PC-3 (cell line): Measurements from ENCODE around the gene SLC16A12. TPM values are rescaled to one million over a fixed set of nuclear protein-coding genes. Genes with fewer than 3 reads are reported as not detected.

Experiments
- ATAC-seq: fragments of 200-7000 bp; cut with Tn5 transposase; 2 replicates; pipeline ENCODE4 v1.9.1; 2020; ENCODE audit warnings: mild to moderate bottlenecking, moderate library complexity
- Bru-seq: library from RNA; stranded (reverse); fragments of 400-500 nt; gene quantifications from one replicate; lab custom pipeline; 2021; lab: Mats Ljungman, UMichigan
- BruChase-seq, 2 experiments: library from RNA; stranded (reverse); fragments of 400-500 nt; gene quantifications; one replicate each; lab custom pipeline; 2021; lab: Mats Ljungman, UMichigan
- BruUV-seq: library from RNA; stranded (reverse); fragments of 400-500 nt; replicated peaks from 2 replicates; lab custom pipeline; 2021; lab: Mats Ljungman, UMichigan
- CTCF ChIA-PET: fragments of 300-600 bp; sonication (Branson Sonifier 250); formaldehyde crosslinking; loops from one replicate; lab custom pipeline; 2022; ENCODE audit warnings: antibody characterized with exemption; lab: Charles Lee
- POLR2A ChIA-PET: fragments of 300-600 bp; sonication (Branson Sonifier 250); formaldehyde crosslinking; loops from one replicate; lab custom pipeline; 2022; ENCODE audit warnings: antibody characterized with exemption; ENCODE audit not compliant: unreplicated experiment; lab: Charles Lee
- DNase-seq: peaks from one replicate; pipeline ENCODE4 v3.0.0-alpha.2; 2015
- H2AFZ ChIP-seq: fragments of 300-600 bp; sonication (generic); 2 replicates; pipeline ENCODE4 v1.6.0; 2016; ENCODE audit warnings: antibody characterized with exemption, low read length
- H3F3A ChIP-seq: fragments of 300-600 bp; sonication (generic); one replicate; pipeline ENCODE4 v1.6.0; 2017; ENCODE audit warnings: antibody characterized with exemption, low read length, control low read depth, mild to moderate bottlenecking; ENCODE audit not compliant: unreplicated experiment
- H3K27ac ChIP-seq: fragments of 300-600 bp; sonication (generic); 2 replicates; pipeline ENCODE4 v1.5.1; 2016; ENCODE audit warnings: mild to moderate bottlenecking, low read length
- H3K27me3 ChIP-seq: fragments of 300-600 bp; sonication (generic); 2 replicates; pipeline ENCODE4 v1.6.1; 2016; ENCODE audit warnings: low read length, mixed read lengths
- H3K36me3 ChIP-seq: fragments of 300-600 bp; sonication (generic); 2 replicates; pipeline ENCODE4 v1.6.1; 2016; ENCODE audit warnings: low read depth, mixed run types, low read length, mixed read lengths
- H3K4me1 ChIP-seq: fragments of 300-600 bp; sonication (generic); 2 replicates; pipeline ENCODE4 v1.5.1; 2016; ENCODE audit warnings: low read length; ENCODE audit not compliant: insufficient read depth
- H3K4me2 ChIP-seq: fragments of 300-600 bp; sonication (generic); 2 replicates; pipeline ENCODE4 v1.6.0; 2016; ENCODE audit warnings: low read length
- H3K4me3 ChIP-seq: fragments of 300-600 bp; sonication (generic); 2 replicates; pipeline ENCODE4 v1.5.1; 2016; ENCODE audit warnings: mild to moderate bottlenecking, low read length, mixed read lengths
- H3K79me2 ChIP-seq: fragments of 300-600 bp; sonication (generic); 2 replicates; pipeline ENCODE4 v1.6.1; 2017; ENCODE audit warnings: low read length, mixed read lengths
- H3K9ac ChIP-seq: fragments of 300-600 bp; sonication (generic); 2 replicates; pipeline ENCODE4 v1.6.0; 2016; ENCODE audit warnings: mild to moderate bottlenecking, low read length
- H3K9me2 ChIP-seq: fragments of 300-600 bp; sonication (generic); replicated peaks from 2 replicates; pipeline ENCODE4 v1.6.1; 2016; ENCODE audit warnings: mixed run types, low read length, mixed read lengths
- H3K9me3 ChIP-seq: fragments of 300-600 bp; sonication (generic); 2 replicates; pipeline ENCODE4 v1.6.1; 2016; ENCODE audit warnings: low read length, mixed read lengths
- H4K20me1 ChIP-seq: fragments of 300-600 bp; sonication (generic); 2 replicates; pipeline ENCODE4 v1.6.1; 2016; ENCODE audit warnings: low read length, mixed read lengths
- EZH2 ChIP-seq: fragments of 300-600 bp; sonication (generic); IDR thresholded peaks from one replicate; pipeline ENCODE4 v1.6.1; 2017; ENCODE audit warnings: antibody characterized with exemption, mild to moderate bottlenecking, low read length; ENCODE audit not compliant: unreplicated experiment
- EZH2phosphoT487 ChIP-seq: fragments of 300-600 bp; sonication (generic); IDR thresholded peaks from 2 replicates; pipeline ENCODE4 v1.6.1; 2018; ENCODE audit warnings: mild to moderate bottlenecking, antibody characterized with exemption, low read length, borderline replicate concordance
- intact Hi-C: fragments of 100-400 bp; cut with micrococcal nuclease; formaldehyde crosslinking; loops from 2 replicates; pipeline ENCODE4 v1.9.0; 2023
- long read RNA-seq: library from polyadenylated mRNA; unstranded; transcript quantifications from one replicate; pipeline ENCODE4 v2.0.0, GENCODE V29; 2021; ENCODE audit not compliant: unreplicated experiment
- total RNA-seq: library from RNA; depleted of rRNA; stranded (reverse); fragments of >200 nt; gene quantifications from 2 replicates; pipeline ENCODE4 v1.2.3, GENCODE V29; 2014; rRNA removed
- TF ChIP-seq, protein P1 (sequence below): fragments of 300-600 bp; sonication (generic); conservative IDR thresholded peaks from 2 replicates; pipeline ENCODE4 v1.5.1; 2017; ENCODE audit warnings: antibody characterized with exemption, low read depth, mild to moderate bottlenecking, low read length

SLC16A12 gene, protein sequence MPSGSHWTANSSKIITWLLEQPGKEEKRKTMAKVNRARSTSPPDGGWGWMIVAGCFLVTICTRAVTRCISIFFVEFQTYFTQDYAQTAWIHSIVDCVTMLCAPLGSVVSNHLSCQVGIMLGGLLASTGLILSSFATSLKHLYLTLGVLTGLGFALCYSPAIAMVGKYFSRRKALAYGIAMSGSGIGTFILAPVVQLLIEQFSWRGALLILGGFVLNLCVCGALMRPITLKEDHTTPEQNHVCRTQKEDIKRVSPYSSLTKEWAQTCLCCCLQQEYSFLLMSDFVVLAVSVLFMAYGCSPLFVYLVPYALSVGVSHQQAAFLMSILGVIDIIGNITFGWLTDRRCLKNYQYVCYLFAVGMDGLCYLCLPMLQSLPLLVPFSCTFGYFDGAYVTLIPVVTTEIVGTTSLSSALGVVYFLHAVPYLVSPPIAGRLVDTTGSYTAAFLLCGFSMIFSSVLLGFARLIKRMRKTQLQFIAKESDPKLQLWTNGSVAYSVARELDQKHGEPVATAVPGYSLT
- total RNA-seq = not detected in 2 replicates
- Bru-seq, nascent RNA = percentile 10 among the genes with signal in this experiment
- percentile 10 among the genes with signal in this experiment for BruChase-seq, experiment 1, labeled RNA remaining after a 6-hour chase
- BruChase-seq, experiment 2, labeled RNA remaining after a 2-hour chase = percentile 20 among the genes with signal in this experiment
- long read RNA-seq = 0 reads

- Histone ChIP-seq H3K9ac (no peak within 1 kb of the TSS), H3K9me3 (no peaks in the 10 kb centered on the region), H4K20me1 (no peaks in the 10 kb centered on the region), H3K9me2 (no peaks in the 10 kb centered on the region), H2AFZ (no peak within 1 kb of the TSS), H3K4me3 (no peak within 1 kb of the TSS), H3K36me3 (no peaks in the 10 kb centered on the region), H3K27ac (no peak within 1 kb of the TSS), H3K27me3 (no peaks in the 10 kb centered on the region), H3F3A (no peaks in the 10 kb centered on the region), H3K79me2 (no peaks in the 10 kb centered on the region), H3K4me2 (no peak within 1 kb of the TSS), H3K4me1 (0 out of 2 replicates have a peak, but pooled peaks cover under 1% of the 10 kb centered on the region)
- no peak for DNase-seq
- BruUV-seq = no TSS peak
- CTCF ChIA-PET = no interaction called here
- TF ChIP-seq EZH2phosphoT487 (no peak), EZH2 (no peak)
- TF ChIP-seq, protein P1, sequence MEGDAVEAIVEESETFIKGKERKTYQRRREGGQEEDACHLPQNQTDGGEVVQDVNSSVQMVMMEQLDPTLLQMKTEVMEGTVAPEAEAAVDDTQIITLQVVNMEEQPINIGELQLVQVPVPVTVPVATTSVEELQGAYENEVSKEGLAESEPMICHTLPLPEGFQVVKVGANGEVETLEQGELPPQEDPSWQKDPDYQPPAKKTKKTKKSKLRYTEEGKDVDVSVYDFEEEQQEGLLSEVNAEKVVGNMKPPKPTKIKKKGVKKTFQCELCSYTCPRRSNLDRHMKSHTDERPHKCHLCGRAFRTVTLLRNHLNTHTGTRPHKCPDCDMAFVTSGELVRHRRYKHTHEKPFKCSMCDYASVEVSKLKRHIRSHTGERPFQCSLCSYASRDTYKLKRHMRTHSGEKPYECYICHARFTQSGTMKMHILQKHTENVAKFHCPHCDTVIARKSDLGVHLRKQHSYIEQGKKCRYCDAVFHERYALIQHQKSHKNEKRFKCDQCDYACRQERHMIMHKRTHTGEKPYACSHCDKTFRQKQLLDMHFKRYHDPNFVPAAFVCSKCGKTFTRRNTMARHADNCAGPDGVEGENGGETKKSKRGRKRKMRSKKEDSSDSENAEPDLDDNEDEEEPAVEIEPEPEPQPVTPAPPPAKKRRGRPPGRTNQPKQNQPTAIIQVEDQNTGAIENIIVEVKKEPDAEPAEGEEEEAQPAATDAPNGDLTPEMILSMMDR = no peak
- ATAC-seq = no peak
- POLR2A ChIA-PET = no interaction called here
- intact Hi-C loops = no loop called here
These were observed at the start of gene SLC16A12 for GRCh38 chr10:89535171-89536012. SLC16A12 (minus strand) TSS chr10:89535594; CDS start chr10:89462578, 73,016 bp downstream.

DNA sequence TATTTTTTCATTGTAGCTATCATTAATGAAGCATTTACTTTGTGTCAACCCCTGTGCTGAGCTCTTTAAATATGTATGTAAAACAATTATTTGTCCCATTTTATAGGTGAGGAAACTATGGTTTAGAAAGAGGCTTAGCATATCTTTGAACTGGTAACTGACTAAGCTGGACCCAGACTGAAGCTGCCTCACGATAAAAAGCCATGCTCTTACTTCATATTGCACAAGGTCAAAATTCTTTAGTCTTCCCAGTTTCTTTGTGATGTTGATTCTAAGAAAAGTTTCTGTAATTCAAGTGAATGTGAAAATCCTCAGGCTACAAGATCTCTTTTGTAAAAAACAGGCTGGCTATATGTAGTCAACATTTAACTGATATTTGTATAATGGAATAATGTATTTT lies 46.6 kb upstream of the SLC16A12 start:
- no peak overlapping the region for H3K4me2 ChIP-seq
- no peaks in the 10 kb centered on the region for H3F3A ChIP-seq
- no peak overlapping the region for H3K27ac ChIP-seq
- POLR2A ChIA-PET = no interaction called here
- H3K4me1 ChIP-seq = no peaks in the 10 kb centered on the region
- no peaks in the 10 kb centered on the region for H3K9me3 ChIP-seq
- H3K36me3 ChIP-seq = no peaks in the 10 kb centered on the region
- CTCF ChIA-PET = no interaction called here
- no peak for ATAC-seq
- H3K27me3 ChIP-seq = no peaks in the 10 kb centered on the region
- H4K20me1 ChIP-seq = no peaks in the 10 kb centered on the region
- no peak overlapping the region for H3K4me3 ChIP-seq
- no peaks in the 10 kb centered on the region for H3K9me2 ChIP-seq
- H3K9ac ChIP-seq = no peak overlapping the region
- intact Hi-C loops = no loop called here
- BruUV-seq = no TSS peak
- no peaks in the 10 kb centered on the region for H3K79me2 ChIP-seq
- no peak for TF ChIP-seq EZH2phosphoT487
- TF ChIP-seq, protein P1 = no peak
- no peak for TF ChIP-seq EZH2
- DNase-seq = no peak
- H2AFZ ChIP-seq = no peak overlapping the region
